ENCODE data around the gene CTXND2. TPM values are rescaled to one million over a fixed set of nuclear protein-coding genes. Genes with fewer than 3 reads are reported as not detected.

Gene CTXND2
- total and polyA plus RNA-seq, 9 of the 15 experiments (the other 6 are each of a cell fraction or from before 2014, with no cell fraction given), result not detected

GRCh38 chr1:150874455-150875196 lies 12.3 kb upstream of the CTXND2 start (continued):
- no peak for TF ChIP-seq SRSF3 (IDR thresholded peaks at IDR 0.05; ENCODE audit: insufficient read depth, low read length)
- no peak for TF ChIP-seq ZFP30 (CRISPR knock-in tag; IDR thresholded peaks at IDR 0.05; ENCODE audit: borderline replicate concordance)
- no peak for TF ChIP-seq NR3C1 (CRISPR knock-in tag; IDR thresholded peaks at IDR 0.05)
- no peak for TF ChIP-seq ZNF124 (CRISPR knock-in tag; IDR thresholded peaks at IDR 0.05)
- TF ChIP-seq PURB (CRISPR knock-in tag; IDR thresholded peaks at IDR 0.05; ENCODE audit: low read depth), result no peak
- TF ChIP-seq SMARCA4 (IDR thresholded peaks at IDR 0.05), result no peak
- 0 out of 2 replicates have a peak, but pooled peaks have one; percentile 38 for TF ChIP-seq HBP1 (CRISPR knock-in tag; IDR thresholded peaks at IDR 0.05)
- TF ChIP-seq ZNF740 (CRISPR knock-in tag; IDR thresholded peaks at IDR 0.05), result no peak
- no peak for TF ChIP-seq ZNF740 (tag; IDR thresholded peaks at IDR 0.05)
- TF ChIP-seq KAT2B (IDR thresholded peaks at IDR 0.05; ENCODE audit: low read depth, low read length), result no peak
- no peak for TF ChIP-seq ELK3 (CRISPR knock-in tag; IDR thresholded peaks at IDR 0.05)
- TF ChIP-seq FOXA3 (CRISPR knock-in tag; conservative IDR thresholded peaks at IDR 0.05 in 1 of 2, IDR thresholded peaks at IDR 0.05 in 1 of 2), result 0 out of 4 replicates have a peak, but pooled peaks of 1 of the 2 experiments have one; percentile 24
- no peak for TF ChIP-seq ZNF395 (CRISPR knock-in tag; IDR thresholded peaks at IDR 0.05)
- no peak for TF ChIP-seq POLR2G (IDR thresholded peaks at IDR 0.05; ENCODE audit: low read depth, low read length)
- TF ChIP-seq ZNF347 (CRISPR knock-in tag; IDR thresholded peaks at IDR 0.05; ENCODE audit: low read depth), result no peak
- TF ChIP-seq RCOR1 (IDR thresholded peaks at IDR 0.05; ENCODE audit: borderline replicate concordance in 1 of 2, low read depth in 2 of 2, low read length in 2 of 2), result no peak
- TF ChIP-seq TAF1 (IDR thresholded peaks at IDR 0.05; ENCODE audit: control insufficient read depth, extremely low read depth, insufficient read depth, low read length, severe bottlenecking), result no peak
- TF ChIP-seq SAFB2 (IDR thresholded peaks at IDR 0.05; ENCODE audit: borderline replicate concordance, low read depth, low read length, severe bottlenecking), result no peak
- TF ChIP-seq KDM5B (IDR thresholded peaks at IDR 0.05; ENCODE audit: insufficient replicate concordance, low read depth, low read length), result no peak
- no peak for TF ChIP-seq ARID3B (CRISPR knock-in tag; IDR thresholded peaks at IDR 0.05; ENCODE audit: borderline replicate concordance)
